Hypothalamus (tissue), 51 donors: ENCODE results near the gene MTA3.
A peak's percentile ranks its signal among the peaks of the same experiment; 100 is the strongest.
"Not testable (repeated sequence)": the region's sequence is repeated elsewhere in the genome, so short reads cannot be mapped to it uniquely, and the experiment has no call there.

Experiments used
- DNase-seq, 51 donors: peaks; one replicate each; lab custom pipeline; 2025; lab: John Stamatoyannopoulos, UW

Gene MTA3

DNA sequence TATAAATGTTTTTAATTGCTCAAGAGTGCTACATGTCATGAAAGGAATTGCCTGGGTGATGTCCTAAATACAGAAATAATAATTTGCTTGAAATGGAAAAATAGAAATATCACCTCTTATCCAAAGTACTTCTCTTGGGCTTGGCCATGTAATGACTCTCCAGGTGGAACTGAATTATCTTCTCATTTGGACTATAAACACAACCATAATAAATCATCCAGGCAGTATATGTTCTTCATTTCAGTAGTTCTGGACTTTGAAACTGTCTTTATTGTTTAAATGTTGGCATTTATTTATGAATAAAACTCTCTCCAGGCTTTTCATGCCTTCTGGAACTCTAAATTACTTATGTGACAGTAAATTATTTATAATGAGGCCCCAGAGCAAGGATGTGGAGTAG lies 155.0 kb downstream of the MTA3 start:
- DNase-seq = no peak

DNA sequence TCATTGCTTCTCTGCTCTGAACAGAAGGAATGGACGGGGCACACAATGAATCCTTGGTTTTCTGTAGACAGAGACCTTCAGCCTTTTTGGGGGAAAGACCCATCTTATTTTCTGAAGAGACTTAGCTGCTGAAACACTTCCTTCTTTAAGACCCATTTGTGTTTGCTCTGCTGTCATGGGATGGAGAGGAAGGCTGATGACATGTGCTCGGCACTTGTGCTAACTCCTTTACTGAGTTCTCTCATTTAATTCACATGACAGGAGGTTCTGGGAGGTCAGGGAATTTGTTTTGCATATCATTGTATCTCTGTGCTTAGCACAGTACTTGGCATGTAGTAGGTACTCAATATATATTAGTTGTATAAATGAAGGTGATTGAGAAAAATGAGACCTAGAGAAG lies 156.5 kb downstream of the MTA3 start:
- no peak for DNase-seq

DNA sequence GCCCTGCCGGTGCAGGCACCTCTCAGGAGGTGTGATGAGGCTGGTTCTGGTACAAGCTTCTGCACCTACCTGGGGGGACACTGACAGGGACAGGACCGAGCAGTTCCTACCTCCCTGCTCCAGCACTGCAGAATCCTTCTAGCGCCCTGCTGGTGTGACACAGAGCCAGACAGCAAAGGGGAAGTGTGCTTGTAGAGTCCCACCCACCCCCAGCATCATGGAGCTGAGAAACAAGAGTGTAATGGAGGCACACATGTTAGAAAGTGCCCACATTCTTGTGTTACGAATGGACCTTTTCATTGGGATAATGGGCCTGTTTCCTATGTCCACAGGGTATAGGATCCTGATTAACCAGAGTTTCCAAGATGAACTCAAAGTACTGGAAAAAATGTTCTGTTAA lies 157.2 kb downstream of the MTA3 start:
- peak in 3 of 51 donors; percentile 1 for DNase-seq

DNA sequence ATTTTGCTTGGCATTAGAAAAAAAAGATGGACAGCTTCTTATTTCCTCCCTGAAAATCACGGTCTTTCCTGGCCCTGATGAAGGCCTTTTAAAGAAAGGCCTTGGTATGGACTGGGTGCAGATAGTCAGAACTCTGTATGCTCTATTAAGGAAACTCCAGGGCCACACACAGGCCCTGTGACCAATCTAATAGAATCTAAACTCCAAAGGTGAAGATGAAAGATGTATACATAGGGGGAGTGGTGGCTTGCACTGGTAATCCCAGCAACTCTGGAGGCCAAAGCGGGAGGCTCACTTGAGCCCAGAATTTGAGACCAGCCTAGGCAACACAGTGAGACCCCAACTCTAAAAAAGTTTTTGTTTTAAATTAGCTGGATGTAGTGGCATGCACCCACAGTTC lies 158.2 kb downstream of the MTA3 start:
- no peak for DNase-seq

DNA sequence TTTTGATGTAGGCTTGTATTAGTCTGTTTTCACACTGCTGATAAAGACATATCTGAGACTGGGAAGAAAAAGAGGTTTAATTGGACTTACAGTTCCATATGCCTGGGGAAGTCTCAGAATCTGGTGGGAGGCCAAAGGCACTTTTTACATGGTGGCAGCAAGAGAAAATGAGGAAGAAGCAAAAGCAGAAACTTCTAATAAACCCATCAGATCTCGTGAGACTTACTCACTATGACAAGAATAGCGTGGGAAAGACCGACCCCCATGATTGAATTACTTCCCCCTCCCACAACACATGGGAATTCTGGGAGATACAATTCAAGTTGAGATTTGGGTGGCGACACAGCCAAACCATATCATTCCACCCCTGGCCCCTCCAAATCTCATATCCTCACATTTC lies 162.9 kb downstream of the MTA3 start:
- DNase-seq = not testable (repeated sequence)

DNA sequence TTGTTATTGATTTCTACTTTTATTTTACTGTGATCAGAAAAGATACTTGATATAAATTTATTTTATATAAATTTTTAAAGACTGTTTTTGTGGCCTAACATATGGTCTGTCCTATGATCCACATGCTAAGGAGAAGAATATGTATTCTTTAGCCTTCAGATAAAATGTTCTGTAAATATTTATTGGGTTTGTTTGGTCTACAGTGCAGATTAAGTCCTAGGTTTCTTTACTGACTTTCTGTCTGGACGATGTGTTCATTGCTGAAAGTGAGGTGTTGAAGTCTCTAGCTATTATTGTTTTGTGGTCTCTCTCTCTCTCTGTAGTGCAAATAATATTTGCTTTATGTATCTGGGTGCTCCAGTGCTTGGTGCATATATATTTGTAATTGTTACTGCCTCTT lies 165.4 kb downstream of the MTA3 start:
- no peak for DNase-seq

DNA sequence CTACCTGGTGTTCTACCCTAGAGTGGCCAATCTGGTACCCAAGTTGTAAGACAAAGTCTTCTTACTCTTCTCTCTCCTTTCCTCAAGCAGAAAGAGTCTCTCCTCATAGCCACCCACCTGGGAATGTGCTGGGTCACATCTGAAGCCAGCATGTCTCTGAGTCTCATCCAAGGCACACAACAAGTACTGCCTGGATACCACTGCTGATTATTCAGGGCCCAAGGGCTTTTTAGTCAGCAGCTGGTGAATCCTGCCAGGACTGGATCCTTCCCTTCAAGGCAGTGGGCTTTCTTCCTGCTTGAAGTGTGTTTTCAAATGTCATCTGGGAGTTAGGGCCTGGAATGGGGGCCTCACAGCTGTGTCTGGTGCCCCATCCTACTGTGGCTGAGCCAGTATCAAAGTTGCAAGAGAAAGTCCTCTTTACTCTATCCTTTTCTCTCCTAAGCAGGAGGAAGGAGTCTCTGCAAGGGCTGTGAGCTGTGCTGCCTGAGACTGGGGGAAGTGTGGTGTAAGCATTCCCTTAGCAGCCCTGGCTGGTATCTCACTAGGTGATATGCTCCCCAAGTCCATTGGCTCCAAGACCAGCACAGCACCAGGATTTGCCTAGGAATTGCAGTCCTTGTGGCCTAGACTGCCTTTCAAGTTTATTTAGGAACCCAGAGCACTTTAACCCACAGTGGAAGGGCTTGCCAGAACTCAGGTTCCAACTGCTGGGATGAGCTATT lies 168.3 kb downstream of the MTA3 start:
- DNase-seq = no peak

DNA sequence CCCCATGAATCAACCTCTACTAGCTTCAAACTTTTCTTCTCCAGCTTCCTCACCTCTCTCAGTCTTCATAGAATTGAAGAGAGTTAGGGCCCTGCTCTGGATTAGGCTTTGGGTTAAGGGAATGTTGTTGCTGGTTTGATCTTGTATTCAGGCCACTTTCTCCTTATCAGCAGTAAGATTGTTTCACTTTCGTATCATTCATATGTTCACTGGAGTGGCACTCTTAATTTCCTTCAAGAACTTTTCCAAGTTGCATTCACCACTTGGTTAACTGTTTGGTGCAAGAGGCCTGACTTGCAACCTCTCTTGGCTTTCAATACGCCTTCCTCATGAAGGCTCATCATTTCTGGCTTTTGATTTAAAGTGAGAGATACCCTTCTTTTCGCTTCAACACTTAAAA lies 172.7 kb downstream of the MTA3 start:
- no peak for DNase-seq

DNA sequence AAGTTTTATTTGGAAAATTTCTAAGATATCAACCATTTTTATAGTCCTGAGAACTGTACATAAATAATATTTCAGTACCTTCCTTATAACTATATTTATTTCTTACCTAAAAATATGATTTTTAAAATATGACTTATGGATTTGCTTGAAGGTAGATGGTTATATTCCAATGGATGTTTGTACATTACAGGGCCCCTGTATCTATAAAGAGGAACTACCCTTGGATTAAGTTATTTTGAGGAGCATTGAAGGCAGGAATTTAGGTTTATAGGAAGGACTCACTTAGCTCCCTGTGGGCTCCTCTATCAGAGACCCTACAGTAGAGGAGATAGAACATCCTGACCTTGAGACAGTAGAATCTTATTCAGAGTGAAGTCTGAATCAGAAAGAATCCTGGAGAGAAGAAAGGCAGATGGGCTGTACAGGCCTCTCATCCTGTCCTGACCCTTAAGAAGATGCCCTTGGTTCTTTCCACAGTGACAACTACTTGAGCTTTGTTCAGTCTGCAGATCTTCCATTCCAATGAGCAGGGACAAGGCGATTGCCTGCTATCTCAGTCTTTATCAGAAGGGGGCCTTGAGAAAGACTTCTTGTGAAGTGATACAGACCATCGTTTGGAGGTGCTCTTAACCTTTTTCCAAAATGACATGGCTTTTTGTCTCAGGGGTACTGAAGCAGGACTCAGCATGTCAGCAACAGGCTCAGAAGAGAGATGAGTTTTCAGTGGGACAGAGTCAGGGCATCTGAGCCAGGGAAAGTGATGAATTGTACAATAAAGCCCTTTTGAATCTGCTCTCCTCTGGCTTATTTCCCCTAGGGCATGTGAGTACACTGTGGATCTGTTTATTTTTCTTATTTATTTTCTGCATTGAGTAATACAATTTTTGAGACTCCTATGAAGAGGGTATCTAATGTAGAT lies 174.6 kb downstream of the MTA3 start:
- no peak for DNase-seq

DNA sequence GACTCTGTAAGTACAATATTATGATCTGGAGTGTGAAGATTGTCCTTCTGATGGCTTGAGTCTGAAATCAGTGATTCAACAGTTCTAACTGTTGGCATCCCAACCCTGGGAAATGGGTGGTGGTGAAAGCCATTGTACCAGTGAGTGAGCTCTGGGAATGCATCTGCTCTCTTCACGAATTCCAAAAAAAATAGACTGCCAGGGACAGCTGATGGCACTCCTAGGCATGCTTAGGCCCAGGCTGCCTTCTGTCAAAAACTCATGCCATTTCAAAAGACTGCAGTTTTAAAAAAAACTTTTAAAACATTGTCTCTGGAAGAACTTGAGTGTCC lies 175.2 kb downstream of the MTA3 start:
- DNase-seq = no peak

DNA sequence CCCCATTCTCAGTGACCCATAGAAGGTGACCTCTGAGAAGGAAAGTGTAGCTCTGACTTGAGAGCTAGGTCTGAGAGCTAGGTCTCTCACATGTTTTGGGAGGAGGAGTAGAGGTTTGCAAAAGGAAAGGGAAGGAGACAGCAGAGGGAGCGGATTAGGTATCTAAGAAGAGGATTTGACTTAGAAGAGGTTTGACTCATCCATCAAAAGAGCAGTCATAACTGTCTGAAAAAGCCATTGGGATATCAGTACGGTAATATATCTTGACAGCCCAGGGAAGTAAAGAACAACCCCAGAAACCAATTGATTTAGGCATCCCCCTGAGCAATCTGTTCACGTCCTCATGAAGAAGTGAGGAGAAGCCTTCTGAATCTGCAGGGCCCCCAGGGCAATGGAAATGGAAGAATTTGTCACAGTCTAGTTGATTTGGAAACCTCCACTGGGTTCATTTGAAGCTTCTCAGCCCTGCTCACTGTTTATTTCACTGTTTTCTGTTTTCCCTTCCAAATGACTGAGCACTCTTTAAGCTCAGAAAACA lies 176.2 kb downstream of the MTA3 start:
- no peak for DNase-seq

DNA sequence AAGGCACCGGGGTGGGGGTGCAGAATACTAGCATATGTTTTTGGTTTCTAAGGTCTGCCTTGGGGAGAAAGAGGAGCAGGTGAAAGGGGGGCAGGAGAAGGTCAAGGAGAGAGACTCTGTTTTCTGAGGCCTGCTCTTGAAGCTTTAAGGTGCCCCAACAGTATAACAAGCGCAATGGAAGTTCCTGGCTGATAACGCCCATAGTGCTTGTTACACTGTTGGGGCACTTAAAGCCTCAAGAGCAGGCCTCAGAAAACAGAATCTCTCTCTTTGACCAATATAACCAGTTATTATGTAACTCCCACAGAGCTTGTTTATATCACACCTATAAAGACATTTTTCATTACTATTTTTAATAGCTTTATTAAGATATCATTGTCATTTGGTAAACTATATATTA lies 179.0 kb downstream of the MTA3 start:
- no peak for DNase-seq

DNA sequence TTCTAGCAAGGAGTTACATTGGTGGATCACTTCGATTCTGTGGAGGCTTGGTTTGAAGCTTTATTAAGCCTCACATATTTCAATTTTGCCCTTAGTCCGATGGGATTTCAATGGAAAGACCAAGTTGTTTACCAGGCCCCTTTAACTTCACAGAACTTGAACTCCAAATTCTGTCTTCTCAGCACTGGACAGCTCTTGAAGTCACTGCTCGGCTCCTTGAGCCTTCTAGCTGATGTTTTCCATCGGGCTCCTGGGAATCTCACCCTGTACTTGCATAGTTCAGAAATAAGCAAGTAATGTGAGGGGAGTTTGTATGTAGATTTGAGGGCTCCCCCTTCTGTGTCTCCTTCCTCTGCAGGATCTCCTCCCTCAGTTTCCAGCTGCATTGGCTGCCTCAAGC lies 180.4 kb downstream of the MTA3 start:
- DNase-seq = no peak

DNA sequence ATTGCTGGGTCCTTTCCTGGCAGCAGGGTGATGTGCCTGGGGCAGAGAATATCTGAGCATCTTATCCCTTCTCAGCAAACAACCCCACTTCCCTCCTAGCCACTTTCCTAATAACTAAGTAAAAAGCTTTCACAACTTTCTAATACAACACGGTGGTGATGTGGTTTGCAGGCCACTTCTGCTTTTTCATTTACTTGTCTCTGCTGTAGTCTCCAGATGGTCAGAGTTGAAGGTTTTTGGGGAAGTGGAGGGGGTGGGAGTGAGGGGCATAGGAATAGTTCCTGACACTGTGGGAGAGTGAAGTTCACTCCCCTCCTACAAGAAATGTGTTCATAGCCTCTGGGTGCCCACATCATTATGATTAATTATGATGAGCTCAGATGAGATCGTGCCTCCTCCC lies 183.9 kb downstream of the MTA3 start:
- DNase-seq = peak in 5 of 51 donors; percentile 13 to 45 (median 19)

DNA sequence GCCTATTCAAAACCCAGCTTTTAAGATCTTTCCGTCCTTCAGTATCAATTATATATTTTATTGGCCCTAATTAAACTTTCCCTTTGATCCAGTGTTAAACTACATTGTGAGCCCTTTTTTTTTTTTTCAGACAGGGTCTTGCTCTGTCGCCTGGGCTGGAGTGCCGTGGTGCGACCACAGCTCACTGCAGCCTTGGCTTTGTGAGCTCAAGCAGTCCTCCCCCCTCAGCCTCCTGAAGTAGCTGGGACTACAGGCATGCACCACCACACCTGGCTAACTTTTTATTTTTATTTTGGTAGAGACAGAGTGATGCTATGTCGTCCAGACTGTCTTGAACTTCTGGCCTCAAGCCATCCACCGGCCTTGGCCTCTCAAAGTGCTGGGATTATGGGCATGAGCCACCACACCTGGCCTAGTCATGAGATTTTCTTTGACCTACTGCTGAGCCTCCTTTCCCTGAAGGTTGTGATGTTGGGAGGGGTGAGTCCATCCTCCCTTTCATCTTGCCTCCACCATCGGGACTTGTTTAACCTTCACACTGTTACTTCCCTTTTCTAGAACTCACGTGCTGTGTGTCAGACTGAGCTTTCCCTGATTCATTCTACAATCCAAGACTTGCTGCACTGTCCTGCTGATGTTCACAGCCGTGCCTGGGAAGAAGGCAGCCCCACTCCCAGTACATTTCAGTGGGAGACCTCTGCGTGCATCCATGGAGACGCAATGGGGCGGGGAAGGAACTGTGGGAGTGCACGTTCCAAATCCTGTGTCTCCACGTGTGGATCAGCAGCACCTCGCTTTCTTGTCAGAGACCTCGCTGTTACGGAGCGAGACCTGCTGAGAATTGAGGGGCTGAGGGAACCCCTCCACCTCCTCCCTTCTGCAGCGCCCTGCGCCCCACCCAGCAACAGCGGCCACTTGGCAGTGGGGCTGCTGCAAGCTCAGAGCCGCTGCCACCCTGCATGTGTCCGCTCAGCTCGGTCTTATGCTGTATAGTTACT lies 184.7 kb downstream of the MTA3 start:
- DNase-seq = peak in 2 of 51 donors; percentile 20 to 26

DNA sequence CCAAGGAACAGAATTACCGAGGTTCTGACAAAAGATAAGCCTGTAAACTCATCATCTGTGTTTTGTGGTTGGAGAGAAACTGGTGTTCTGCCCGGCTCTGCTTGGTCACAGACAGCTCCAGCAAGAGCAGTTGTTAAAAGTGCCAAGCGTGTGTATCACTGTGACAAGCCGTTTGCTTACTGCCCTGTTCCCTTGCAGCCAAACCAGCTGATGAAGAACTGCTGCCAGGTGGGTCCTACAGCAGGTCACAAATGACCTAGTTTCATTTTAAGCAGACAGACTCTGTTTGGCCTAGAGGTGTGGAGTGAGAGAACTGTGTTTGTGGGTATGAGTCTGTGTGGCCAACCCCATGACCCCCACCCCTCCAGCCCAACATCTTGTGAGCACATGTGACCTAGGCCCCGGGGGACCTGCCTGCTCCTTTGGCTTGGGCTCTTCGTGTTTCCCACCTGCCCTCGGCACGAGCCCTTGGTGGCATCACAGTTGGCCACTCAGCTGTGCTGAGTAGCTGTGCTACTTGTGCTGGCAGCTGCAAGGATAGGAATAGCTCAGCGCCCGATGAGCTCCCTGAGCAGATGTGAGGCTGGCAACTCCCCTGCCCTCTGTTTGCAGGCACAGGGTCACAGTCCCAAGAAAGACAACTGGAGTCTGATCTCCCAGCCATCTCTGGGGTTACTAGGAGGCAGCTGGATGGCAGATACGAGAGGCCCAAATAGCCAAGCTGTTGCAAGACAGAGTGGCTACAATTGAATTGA lies 185.8 kb downstream of the MTA3 start:
- peak in 25 of 51 donors; percentile 21 to 73 (median 50) for DNase-seq

DNA sequence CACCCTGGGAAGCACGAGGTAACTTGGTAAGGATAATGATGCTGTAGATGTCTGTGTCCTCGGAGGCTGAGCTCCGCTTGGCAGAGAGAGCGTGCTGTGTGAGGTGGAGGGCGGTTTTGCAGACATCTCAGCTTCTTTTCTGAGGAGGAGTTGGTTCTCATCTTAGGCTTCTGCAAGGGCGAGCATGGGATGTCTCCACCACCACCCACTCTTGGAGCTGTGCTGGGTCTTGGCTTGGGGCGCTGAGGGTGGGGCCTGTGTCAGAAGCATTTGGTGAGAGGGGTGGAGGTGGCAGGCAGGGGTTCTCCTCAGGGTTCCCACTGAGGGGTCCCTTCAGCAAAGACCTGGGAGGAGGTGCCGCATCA lies 186.3 kb downstream of the MTA3 start:
- peak in 2 of 51 donors; percentile 45 to 56 for DNase-seq

DNA sequence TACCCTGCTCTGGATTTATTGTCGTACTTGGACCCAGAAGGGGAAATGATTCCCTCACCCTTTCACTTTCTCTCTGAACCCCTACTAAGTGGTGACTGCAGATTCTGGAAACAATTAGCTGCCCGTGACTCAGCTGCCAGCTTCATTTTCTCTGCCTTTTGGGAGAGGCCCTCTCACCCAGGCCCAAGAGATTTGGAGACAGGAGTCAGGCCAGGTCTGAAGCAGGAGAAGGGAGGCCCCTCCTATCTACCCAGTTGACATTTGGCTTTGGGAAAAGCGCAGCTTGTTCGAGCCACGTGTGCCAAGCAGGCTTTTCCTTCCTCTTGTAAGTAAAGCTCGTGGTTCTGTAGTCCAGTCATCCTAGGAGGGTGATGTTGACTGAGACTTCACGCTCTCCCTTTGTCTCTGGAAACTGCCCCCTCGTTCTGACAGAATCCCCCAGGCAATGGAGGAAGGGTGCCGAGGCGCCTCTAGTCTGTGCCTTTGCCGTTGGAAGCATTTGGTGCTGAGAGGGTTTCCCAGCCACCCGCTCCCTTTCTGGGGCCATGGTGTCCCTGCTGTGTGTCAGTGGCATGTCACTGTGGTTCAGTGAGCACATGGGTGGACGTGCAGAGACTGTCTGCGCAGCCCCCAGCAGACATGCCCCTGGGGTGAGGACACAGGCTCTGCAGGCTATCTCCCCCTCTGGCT lies 186.9 kb downstream of the MTA3 start:
- DNase-seq = peak in 4 of 51 donors; percentile 12 to 64 (median 16)

DNA sequence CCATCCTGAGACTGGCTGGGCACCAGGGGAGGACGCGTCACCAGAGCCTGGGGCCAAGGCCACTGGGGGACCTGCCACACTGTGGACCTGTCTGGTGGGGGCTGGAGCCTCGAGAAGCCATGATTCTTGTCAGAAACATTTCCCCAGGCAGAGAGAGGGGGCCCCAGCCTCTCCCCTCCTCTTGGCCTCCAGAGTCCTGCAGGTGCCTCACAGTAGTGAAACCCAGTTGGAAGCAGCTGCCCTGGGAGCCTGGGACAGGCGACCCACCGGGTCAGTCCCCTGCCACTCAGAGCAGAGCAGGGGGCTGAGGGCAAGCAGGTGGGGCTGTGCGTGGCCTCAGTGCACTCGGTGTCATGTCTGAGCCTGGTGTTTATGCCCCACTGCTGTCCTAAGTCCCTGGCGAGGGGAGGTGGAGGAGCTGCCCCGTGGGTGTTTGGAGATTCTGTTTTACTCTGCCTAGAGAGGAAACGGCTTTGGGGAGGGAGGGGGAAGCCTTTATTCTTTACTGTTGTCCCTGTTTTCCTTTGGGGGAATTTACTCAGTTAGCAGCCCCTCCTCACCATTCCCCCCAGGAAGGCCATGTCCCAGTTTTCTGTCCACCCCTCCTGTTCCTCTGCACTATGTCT lies 187.8 kb downstream of the MTA3 start:
- DNase-seq = no peak
